ENCODE data around the gene DDX10. TPM values are rescaled to one million over a fixed set of nuclear protein-coding genes. Genes with fewer than 3 reads are reported as not detected.

The DDX10 gene
- polyA plus RNA-seq, 1 donor from 2014 or later, result 15.9 TPM

DNA sequence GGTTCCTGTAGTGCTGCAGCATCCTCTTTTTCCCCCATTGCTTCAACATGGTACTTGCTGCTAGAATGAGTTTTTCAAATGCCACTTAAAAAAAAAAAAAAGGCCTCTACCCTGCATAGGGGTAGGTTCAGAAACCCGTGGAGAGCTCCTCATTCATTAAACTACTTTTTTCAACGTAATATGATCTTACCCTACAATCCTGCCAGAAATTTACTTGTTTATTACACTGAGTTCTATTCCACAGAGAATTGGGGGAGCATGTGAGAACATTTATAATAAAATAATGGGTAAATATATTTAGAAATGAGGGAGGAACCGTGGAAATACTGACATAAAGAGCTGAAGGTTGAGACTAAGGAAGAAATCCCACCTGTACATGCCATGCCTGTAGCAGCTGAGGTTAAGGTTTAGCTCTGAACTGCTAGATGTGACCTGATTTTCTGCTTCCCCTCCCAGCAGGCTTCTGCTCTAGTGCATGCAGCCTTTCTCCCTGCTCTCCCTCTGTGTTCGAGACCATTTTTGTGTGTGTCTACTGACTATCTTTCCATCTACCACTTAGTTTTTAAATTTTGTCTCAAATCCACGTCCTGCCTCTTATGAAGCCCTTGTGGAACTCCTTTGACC lies 225.7 kb downstream of the DDX10 start:
- H3K9me2 ChIP-seq (ENCODE audit: insufficient read depth, low read length), result no peaks in the 10 kb centered on the region
- TF ChIP-seq, protein P1, sequence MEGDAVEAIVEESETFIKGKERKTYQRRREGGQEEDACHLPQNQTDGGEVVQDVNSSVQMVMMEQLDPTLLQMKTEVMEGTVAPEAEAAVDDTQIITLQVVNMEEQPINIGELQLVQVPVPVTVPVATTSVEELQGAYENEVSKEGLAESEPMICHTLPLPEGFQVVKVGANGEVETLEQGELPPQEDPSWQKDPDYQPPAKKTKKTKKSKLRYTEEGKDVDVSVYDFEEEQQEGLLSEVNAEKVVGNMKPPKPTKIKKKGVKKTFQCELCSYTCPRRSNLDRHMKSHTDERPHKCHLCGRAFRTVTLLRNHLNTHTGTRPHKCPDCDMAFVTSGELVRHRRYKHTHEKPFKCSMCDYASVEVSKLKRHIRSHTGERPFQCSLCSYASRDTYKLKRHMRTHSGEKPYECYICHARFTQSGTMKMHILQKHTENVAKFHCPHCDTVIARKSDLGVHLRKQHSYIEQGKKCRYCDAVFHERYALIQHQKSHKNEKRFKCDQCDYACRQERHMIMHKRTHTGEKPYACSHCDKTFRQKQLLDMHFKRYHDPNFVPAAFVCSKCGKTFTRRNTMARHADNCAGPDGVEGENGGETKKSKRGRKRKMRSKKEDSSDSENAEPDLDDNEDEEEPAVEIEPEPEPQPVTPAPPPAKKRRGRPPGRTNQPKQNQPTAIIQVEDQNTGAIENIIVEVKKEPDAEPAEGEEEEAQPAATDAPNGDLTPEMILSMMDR (IDR thresholded peaks at IDR 0.05; ENCODE audit: poor library complexity, severe bottlenecking), result no peak
- TF ChIP-seq TAF1 (IDR thresholded peaks at IDR 0.05; ENCODE audit: low read depth), result no peak
- TF ChIP-seq RAD21 (conservative IDR thresholded peaks at IDR 0.05), result no peak
- TF ChIP-seq, protein P2, sequence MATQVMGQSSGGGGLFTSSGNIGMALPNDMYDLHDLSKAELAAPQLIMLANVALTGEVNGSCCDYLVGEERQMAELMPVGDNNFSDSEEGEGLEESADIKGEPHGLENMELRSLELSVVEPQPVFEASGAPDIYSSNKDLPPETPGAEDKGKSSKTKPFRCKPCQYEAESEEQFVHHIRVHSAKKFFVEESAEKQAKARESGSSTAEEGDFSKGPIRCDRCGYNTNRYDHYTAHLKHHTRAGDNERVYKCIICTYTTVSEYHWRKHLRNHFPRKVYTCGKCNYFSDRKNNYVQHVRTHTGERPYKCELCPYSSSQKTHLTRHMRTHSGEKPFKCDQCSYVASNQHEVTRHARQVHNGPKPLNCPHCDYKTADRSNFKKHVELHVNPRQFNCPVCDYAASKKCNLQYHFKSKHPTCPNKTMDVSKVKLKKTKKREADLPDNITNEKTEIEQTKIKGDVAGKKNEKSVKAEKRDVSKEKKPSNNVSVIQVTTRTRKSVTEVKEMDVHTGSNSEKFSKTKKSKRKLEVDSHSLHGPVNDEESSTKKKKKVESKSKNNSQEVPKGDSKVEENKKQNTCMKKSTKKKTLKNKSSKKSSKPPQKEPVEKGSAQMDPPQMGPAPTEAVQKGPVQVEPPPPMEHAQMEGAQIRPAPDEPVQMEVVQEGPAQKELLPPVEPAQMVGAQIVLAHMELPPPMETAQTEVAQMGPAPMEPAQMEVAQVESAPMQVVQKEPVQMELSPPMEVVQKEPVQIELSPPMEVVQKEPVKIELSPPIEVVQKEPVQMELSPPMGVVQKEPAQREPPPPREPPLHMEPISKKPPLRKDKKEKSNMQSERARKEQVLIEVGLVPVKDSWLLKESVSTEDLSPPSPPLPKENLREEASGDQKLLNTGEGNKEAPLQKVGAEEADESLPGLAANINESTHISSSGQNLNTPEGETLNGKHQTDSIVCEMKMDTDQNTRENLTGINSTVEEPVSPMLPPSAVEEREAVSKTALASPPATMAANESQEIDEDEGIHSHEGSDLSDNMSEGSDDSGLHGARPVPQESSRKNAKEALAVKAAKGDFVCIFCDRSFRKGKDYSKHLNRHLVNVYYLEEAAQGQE (IDR thresholded peaks at IDR 0.05; ENCODE audit: borderline replicate concordance), result no peak
- no peak for TF ChIP-seq EZH2 (IDR thresholded peaks at IDR 0.05; ENCODE audit: borderline replicate concordance, insufficient read depth, low read length, poor library complexity, severe bottlenecking)
- TF ChIP-seq SMC3 (conservative IDR thresholded peaks at IDR 0.05; ENCODE audit: poor library complexity), result no peak
- no peak for TF ChIP-seq MXI1 (conservative IDR thresholded peaks at IDR 0.05; ENCODE audit: poor library complexity, severe bottlenecking)
- TF ChIP-seq EP300 (conservative IDR thresholded peaks at IDR 0.05; ENCODE audit: poor library complexity, severe bottlenecking), result no peak
- no peak for TF ChIP-seq POLR2AphosphoS5 (IDR thresholded peaks at IDR 0.05)
- H3K36me3 ChIP-seq (ENCODE audit: insufficient read depth, low read length), result no peaks in the 10 kb centered on the region
- no peak overlapping the region for H3K27ac ChIP-seq (ENCODE audit: low read length)
- H3K4me2 ChIP-seq (ENCODE audit: low read length), result no peak overlapping the region
- H3K79me2 ChIP-seq (replicated peaks; ENCODE audit: insufficient read depth, low read length), result no peaks in the 10 kb centered on the region
- H3K9me3 ChIP-seq (ENCODE audit: low read length), result no peaks in the 10 kb centered on the region
- no peak overlapping the region for H2AFZ ChIP-seq (ENCODE audit: low read depth, low read length)
- no peaks in the 10 kb centered on the region for H3F3A ChIP-seq (ENCODE audit: insufficient read depth, low read length, poor library complexity, severe bottlenecking)
- H3K9ac ChIP-seq (ENCODE audit: low read length), result no peak overlapping the region
- no peaks in the 10 kb centered on the region for H4K20me1 ChIP-seq (ENCODE audit: insufficient read depth)
- no peaks in the 10 kb centered on the region for H3K27me3 ChIP-seq (ENCODE audit: insufficient read depth, low read depth, low read length)
- H3K4me3 ChIP-seq (ENCODE audit: low read length), result no peak overlapping the region

DNA sequence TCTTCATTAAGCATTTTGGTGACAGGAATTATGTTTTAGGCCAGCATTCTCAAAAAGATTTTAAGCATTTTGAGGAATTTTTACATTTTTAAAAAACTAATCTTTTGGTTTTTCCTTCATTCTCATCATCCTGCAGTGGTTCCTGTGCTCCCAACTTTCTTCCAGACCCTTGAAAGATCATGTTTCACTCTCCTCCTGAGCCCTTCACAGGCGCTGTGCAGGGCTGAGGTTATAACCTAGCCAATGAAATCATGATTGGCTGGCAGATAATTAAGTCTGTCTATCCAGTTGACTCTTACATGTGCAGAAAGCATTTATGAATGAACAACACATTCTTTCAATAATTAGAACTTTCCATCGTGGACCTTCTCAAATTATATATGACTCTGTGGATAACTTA lies 226.3 kb downstream of the DDX10 start:
- no peak overlapping the region for H3K27ac ChIP-seq (ENCODE audit: low read length)
- TF ChIP-seq EP300 (conservative IDR thresholded peaks at IDR 0.05; ENCODE audit: poor library complexity, severe bottlenecking) (no peak), MXI1 (conservative IDR thresholded peaks at IDR 0.05; ENCODE audit: poor library complexity, severe bottlenecking) (no peak), TAF1 (IDR thresholded peaks at IDR 0.05; ENCODE audit: low read depth) (no peak), EZH2 (IDR thresholded peaks at IDR 0.05; ENCODE audit: borderline replicate concordance, insufficient read depth, low read length, poor library complexity, severe bottlenecking) (no peak)
- TF ChIP-seq, protein P1 (IDR thresholded peaks at IDR 0.05; ENCODE audit: poor library complexity, severe bottlenecking), result no peak
- no peaks in the 10 kb centered on the region for H3F3A ChIP-seq (ENCODE audit: insufficient read depth, low read length, poor library complexity, severe bottlenecking)
- no peaks in the 10 kb centered on the region for H3K79me2 ChIP-seq (replicated peaks; ENCODE audit: insufficient read depth, low read length)
- H3K36me3 ChIP-seq (ENCODE audit: insufficient read depth, low read length), result no peaks in the 10 kb centered on the region
- no peak overlapping the region for H2AFZ ChIP-seq (ENCODE audit: low read depth, low read length)
- H4K20me1 ChIP-seq (ENCODE audit: insufficient read depth), result no peaks in the 10 kb centered on the region
- H3K4me2 ChIP-seq (ENCODE audit: low read length), result no peak overlapping the region
- no peaks in the 10 kb centered on the region for H3K27me3 ChIP-seq (ENCODE audit: insufficient read depth, low read depth, low read length)
- H3K9me3 ChIP-seq (ENCODE audit: low read length), result no peaks in the 10 kb centered on the region
- H3K9ac ChIP-seq (ENCODE audit: low read length), result no peak overlapping the region
- H3K4me3 ChIP-seq (ENCODE audit: low read length), result no peak overlapping the region
- no peaks in the 10 kb centered on the region for H3K9me2 ChIP-seq (ENCODE audit: insufficient read depth, low read length)
